ENCODE data around the gene FAM241B.

Gene FAM241B

DNA sequence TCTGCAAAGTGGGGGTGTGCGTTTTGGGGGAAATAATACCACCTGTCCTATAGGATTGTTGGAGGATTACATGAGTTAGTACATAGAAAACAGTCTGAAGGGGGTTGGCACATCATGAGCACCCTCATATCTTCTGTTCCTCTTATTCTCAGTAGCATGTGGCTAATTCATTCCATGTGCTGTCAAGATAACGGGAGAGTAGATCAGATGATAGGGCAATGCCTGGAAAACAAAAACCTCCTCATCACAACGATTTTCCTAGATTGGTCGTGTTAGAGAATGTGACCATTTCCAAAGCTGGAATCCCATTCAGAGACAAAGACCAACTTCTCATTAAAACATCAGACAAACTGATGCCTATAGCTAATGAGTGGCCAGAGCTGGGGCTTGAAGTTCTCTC is 50.6 kb downstream of the FAM241B start:
- Histone ChIP-seq H3K9ac (ENCODE audit: low read depth, low read length) (no peak overlapping the region), H3K4me1 (ENCODE audit: insufficient read depth, low read length) (peaks cover 7% of the 10 kb centered on the region; the same call in 1 of the 2 replicates), H3K9me3 (ENCODE audit: control insufficient read depth, insufficient read depth, low read length) (no peaks in the 10 kb centered on the region), H3K36me3 (ENCODE audit: insufficient read depth, low read length) (no peaks in the 10 kb centered on the region)

DNA sequence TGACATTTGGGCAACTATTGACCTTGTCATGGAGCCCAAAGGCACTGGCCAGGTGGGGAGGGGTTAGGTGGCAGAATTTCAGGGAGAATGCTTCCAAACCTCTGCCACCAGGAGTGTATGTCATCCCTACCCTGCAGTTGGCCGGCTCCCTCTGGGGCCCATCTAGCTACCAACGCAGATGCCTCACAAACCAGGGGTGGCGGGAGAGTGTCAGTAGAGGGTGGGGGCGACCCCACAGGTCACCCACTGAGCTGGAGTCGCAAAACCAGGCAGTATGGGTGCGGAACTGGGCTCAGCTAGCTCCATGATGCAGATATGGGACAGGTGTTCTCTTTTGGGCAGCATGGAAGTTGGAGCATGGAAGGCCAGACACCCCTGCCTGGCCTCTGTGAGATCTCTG is 51.4 kb downstream of the FAM241B start:
- Histone ChIP-seq H3K36me3 (ENCODE audit: insufficient read depth, low read length) (no peaks in the 10 kb centered on the region), H3K9me3 (ENCODE audit: control insufficient read depth, insufficient read depth, low read length) (no peaks in the 10 kb centered on the region), H3K9ac (ENCODE audit: low read depth, low read length) (no peak overlapping the region), H3K4me1 (ENCODE audit: insufficient read depth, low read length) (peaks cover 7% of the 10 kb centered on the region; the same call in 1 of the 2 replicates)

DNA sequence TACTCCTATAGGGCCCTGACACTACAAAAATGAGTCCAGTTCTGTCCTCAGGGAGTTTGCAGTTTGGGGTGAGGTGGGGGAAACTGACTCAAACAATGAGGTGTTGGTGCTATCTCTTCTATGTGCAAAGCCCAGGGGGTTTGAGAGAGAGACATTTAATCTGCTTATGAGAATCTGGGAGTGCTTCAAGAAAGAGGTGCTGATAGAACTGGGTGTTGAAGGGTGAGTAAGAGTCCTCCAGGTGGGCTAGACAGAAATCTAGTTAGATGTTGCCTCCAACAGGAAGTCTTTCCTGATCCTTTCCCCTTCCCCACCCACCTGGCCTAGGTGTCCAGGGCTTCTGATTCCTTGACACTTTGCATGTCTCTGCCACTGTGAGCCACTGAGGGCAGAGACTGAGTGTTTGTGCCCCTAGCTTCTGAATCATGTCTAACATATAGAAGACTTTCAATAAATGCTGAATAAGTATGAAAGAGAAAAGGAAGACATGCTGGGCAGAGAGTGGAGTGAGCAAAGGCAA is 53.0 kb downstream of the FAM241B start:
- peaks cover 7% of the 10 kb centered on the region; the same call in 1 of the 2 replicates for H3K4me1 ChIP-seq (ENCODE audit: insufficient read depth, low read length)
- H3K9me3 ChIP-seq (ENCODE audit: control insufficient read depth, insufficient read depth, low read length): no peaks in the 10 kb centered on the region

More for the DNA sequence above, 53.0 kb downstream of the FAM241B start:
- Histone ChIP-seq H3K36me3 (ENCODE audit: insufficient read depth, low read length) (no peaks in the 10 kb centered on the region), H3K9ac (ENCODE audit: low read depth, low read length) (no peak overlapping the region)

All from ES-I3 (cell line).